IPS-20b (cell line): ENCODE measurements around the gene TMEM222.

Experiments used
- H3K27ac ChIP-seq: one replicate; pipeline ENCODE4 v1.5.1; 2013; ENCODE audit warnings: low read length
- H3K27me3 ChIP-seq: 2 replicates; pipeline ENCODE4 v1.6.1; 2013; ENCODE audit warnings: mild to moderate bottlenecking, low read length, inconsistent platforms; ENCODE audit not compliant: insufficient read depth
- H3K36me3 ChIP-seq: 2 replicates; pipeline ENCODE4 v1.6.1; 2013; ENCODE audit warnings: low read depth, mild to moderate bottlenecking, inconsistent platforms, low read length, moderate library complexity; ENCODE audit not compliant: insufficient read depth
- H3K4me1 ChIP-seq: 2 replicates; pipeline ENCODE4 v1.6.1; 2013; ENCODE audit warnings: mild to moderate bottlenecking, control low read depth, inconsistent platforms, low read length, moderate library complexity; ENCODE audit not compliant: insufficient read depth
- H3K4me3 ChIP-seq: 2 replicates; pipeline ENCODE4 v1.5.1; 2013; ENCODE audit warnings: mild to moderate bottlenecking, low read length, inconsistent platforms
- H3K9ac ChIP-seq: 2 replicates; pipeline ENCODE4 v1.6.1; 2013; ENCODE audit warnings: low read depth, mild to moderate bottlenecking, inconsistent platforms, low read length, moderate library complexity
- H3K9me3 ChIP-seq: 2 replicates; pipeline ENCODE4 v1.6.1; 2013; ENCODE audit warnings: mild to moderate bottlenecking, low read depth, low read length, inconsistent platforms; ENCODE audit not compliant: insufficient read depth

Gene TMEM222

GRCh38 chr1:27355683-27356082 is 33.7 kb downstream of the TMEM222 start:
- Histone ChIP-seq H3K27me3 (peaks cover 34% of the 10 kb centered on the region), H3K9me3 (no peaks in the 10 kb centered on the region), H3K9ac (no peak overlapping the region), H3K36me3 (no peaks in the 10 kb centered on the region), H3K4me3 (no peak overlapping the region), H3K27ac (no peak overlapping the region), H3K4me1 (no peaks in the 10 kb centered on the region)

- Histone ChIP-seq H3K36me3 (no peaks in the 10 kb centered on the region), H3K27me3 (peaks cover 37% of the 10 kb centered on the region), H3K27ac (no peak overlapping the region), H3K4me1 (no peaks in the 10 kb centered on the region), H3K9me3 (no peaks in the 10 kb centered on the region), H3K9ac (no peak overlapping the region), H3K4me3 (no peak overlapping the region)
Measured at GRCh38 chr1:27356277-27356618, 34.3 kb downstream of the TMEM222 start.

DNA sequence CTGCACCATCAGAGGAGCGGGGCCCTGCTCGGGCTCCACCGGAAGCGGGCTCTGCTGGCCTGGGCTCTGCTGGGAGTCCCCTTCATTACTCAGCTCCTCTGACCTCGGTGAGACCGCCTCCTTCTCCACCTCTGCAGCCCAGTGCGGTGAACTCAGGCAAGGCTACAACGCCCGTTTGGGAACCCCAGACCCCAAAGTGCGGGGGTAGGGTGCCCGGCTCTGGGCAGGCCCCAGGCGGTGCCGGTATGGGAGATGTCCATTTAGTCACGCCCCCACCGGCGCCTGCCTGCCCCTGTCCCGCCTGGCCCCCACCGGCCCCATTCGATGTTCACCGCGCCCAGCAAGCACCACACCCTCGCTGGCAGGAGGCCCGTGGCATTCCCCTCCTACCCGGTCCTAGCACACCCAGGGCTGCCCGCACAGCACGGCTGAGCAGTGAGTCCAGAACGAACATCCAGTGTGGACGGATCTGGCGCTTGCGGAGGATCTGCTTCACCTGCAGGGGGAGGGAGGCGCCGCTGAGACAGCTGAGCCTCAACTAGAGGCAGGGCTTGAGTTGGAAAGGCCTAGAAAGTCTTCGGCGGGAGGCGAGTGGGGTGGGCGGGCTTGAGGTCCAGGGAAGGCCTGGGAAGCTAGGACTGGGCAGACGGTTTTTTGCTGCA is 34.8 kb downstream of the TMEM222 start:
- Histone ChIP-seq H3K27ac (no peak overlapping the region), H3K9me3 (no peaks in the 10 kb centered on the region), H3K4me1 (no peaks in the 10 kb centered on the region), H3K4me3 (peak overlapping the region; percentile 45; the same call in 1 of the 2 replicates), H3K36me3 (no peaks in the 10 kb centered on the region), H3K27me3 (peaks cover 42% of the 10 kb centered on the region), H3K9ac (no peak overlapping the region)

DNA sequence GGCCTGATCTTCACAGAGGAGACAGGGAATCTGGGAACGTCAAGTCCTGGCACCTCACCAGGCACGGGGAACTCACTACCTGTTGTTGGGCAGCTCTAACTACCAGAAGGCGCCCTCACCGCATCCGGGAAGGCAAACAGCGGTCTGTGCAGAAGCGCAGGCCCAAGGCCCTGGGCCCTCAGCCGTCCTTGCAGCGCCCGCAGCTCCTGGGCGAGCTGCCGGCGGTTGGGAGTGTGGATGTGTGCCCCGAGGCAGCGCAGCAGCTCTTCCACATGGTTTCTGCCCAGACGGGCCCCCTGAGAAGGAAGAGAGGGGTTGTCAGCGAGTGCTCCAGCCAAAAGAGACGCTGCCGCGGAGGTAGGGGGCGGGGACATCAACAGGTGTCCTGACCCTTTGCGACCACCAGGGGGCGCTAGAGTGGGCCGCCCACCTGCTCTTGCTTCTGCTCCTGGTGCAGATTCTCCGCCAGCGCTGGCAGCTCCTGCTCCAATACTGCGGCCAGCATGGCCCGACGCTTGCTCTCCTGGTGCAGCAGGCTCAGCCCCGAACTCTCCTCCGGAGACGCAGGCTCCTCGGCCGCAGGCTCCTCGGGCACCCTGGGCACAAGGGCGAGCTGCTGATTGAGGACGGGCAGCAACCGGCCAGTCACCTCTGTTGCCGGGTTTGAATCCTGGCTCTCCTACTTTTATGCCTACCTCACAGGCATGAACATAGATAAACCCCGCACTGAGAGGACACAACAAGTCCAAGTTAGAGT is 35.5 kb downstream of the TMEM222 start:
- no peaks in the 10 kb centered on the region for H3K36me3 ChIP-seq
- H3K9ac ChIP-seq = no peak overlapping the region
- no peaks in the 10 kb centered on the region for H3K9me3 ChIP-seq
- peaks cover 49% of the 10 kb centered on the region for H3K27me3 ChIP-seq
- no peaks in the 10 kb centered on the region for H3K4me1 ChIP-seq
- H3K27ac ChIP-seq = no peak overlapping the region
- peak overlapping the region; percentile 45; the same call in 1 of the 2 replicates for H3K4me3 ChIP-seq

- Histone ChIP-seq H3K27me3 (peaks cover 49% of the 10 kb centered on the region), H3K4me1 (no peaks in the 10 kb centered on the region), H3K9ac (no peak overlapping the region), H3K36me3 (no peaks in the 10 kb centered on the region), H3K4me3 (no peak overlapping the region), H3K27ac (no peak overlapping the region), H3K9me3 (no peaks in the 10 kb centered on the region)
Measured at GRCh38 chr1:27358038-27358927, 36.3 kb downstream of the TMEM222 start.

DNA sequence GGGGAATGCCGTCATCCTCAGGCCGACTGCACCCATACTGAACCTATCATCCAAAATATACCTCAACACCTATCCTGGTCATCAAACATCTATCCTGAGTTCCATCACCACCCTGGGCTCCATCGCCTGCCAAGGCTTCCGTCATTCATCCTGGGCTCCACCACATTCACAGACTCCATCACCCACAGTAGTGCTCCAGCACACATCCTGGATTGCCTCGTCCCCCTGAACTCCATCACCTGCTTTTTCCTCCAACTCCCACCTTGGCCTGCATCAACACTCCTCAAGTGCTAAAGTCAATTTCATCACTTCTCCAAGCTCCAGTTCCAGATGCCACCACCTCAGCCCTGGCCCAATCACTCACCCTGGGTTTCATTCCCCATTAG is 37.0 kb downstream of the TMEM222 start:
- Histone ChIP-seq H3K9ac (no peak overlapping the region), H3K36me3 (no peaks in the 10 kb centered on the region), H3K4me1 (no peaks in the 10 kb centered on the region), H3K9me3 (no peaks in the 10 kb centered on the region), H3K27me3 (peaks cover 49% of the 10 kb centered on the region), H3K27ac (no peak overlapping the region), H3K4me3 (no peak overlapping the region)

GRCh38 chr1:27359822-27360158 is 37.8 kb downstream of the TMEM222 start:
- H3K36me3 ChIP-seq = no peaks in the 10 kb centered on the region
- peaks cover 49% of the 10 kb centered on the region for H3K27me3 ChIP-seq
- H3K4me1 ChIP-seq = peaks cover under 1% of the 10 kb centered on the region; the same call in 1 of the 2 replicates
- no peaks in the 10 kb centered on the region for H3K9me3 ChIP-seq
- H3K9ac ChIP-seq = no peak overlapping the region
- H3K27ac ChIP-seq = no peak overlapping the region
- H3K4me3 ChIP-seq = peak overlapping the region; percentile 77

DNA sequence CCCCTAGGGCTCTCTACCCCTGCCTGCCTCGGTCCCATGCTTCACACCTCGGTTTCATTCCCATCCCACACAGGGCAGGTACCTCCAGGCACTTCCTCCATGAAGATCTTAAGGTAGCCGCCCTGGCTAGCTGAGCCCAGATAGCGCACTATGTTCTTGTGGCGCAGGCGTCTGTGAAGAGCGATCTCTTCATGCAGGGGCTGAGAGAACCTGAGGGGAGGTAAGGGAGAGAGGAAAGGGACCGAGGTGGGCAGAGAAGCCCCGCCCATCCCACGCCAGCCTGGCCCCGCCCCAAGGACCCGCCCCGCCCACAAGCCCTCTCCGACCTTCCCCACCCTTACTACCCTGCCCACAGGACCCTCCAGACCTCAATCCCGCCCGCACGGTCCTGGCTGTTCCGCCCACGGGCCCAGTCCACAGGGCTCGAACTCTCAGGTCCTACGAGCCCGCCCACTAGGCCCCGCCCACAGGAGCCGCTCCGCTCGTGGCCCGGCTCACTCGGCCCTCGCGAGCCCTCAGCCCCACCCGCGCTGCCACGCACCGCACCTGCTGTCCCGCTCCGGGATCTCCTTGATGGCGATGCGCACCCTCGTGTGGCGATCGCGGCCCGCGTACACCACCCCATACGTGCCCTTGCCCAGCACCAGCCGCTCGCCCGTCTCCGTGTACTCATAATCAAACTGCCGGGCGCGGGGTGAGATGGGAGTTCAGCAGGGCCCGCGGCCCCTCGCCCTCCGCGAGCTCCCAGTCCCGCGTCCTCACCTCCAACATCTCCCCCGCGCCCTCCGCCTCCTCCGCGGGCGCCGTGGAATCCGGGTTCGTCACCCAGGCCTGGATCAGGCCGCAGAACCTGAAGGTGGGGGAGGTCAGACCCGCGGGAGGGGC is 38.4 kb downstream of the TMEM222 start:
- Histone ChIP-seq H3K4me3 (peak overlapping the region; percentile 77), H3K27me3 (peaks cover 49% of the 10 kb centered on the region), H3K36me3 (no peaks in the 10 kb centered on the region), H3K9me3 (no peaks in the 10 kb centered on the region), H3K4me1 (peaks cover 6% of the 10 kb centered on the region), H3K9ac (peak overlapping the region; percentile 32; the same call in 1 of the 2 replicates), H3K27ac (no peak overlapping the region)

DNA sequence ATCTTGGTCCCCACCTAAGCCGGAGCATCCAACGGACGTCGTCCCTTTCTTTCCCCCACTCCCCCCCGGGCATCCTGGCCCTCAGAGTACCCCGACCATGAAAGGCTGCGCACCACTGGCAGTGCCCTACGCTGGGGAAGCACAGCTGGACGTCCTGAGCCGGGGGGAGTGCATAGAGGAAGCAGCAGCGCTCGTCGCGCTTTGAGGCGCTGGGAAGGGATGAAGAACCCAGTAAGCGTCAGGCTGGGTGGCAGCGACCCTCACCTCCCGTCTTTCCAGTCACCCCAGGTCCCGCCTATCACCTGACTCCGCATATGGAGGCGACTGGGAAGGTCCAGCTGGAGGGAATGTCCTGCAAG is 39.1 kb downstream of the TMEM222 start:
- Histone ChIP-seq H3K27ac (no peak overlapping the region), H3K36me3 (no peaks in the 10 kb centered on the region), H3K4me3 (peak overlapping the region; percentile 77), H3K9me3 (no peaks in the 10 kb centered on the region), H3K9ac (peak overlapping the region; percentile 32; the same call in 1 of the 2 replicates), H3K27me3 (peaks cover 49% of the 10 kb centered on the region), H3K4me1 (peaks cover 6% of the 10 kb centered on the region)

GRCh38 chr1:27361553-27361952 is 39.6 kb downstream of the TMEM222 start:
- no peak overlapping the region for H3K27ac ChIP-seq
- peaks cover 6% of the 10 kb centered on the region for H3K4me1 ChIP-seq
- no peak overlapping the region for H3K9ac ChIP-seq
- H3K9me3 ChIP-seq = no peaks in the 10 kb centered on the region
- H3K4me3 ChIP-seq = no peak overlapping the region
- no peaks in the 10 kb centered on the region for H3K36me3 ChIP-seq
- H3K27me3 ChIP-seq = peaks cover 49% of the 10 kb centered on the region
